HPDE6-E6E7 (cell line): ENCODE results near the gene CDX1.
"Not testable (repeated sequence)": the region's sequence is repeated elsewhere in the genome, so short reads cannot be mapped to it uniquely, and the experiment has no call there.

Experiments used
- DNase-seq: peaks from one replicate; pipeline ENCODE4 v3.0.0; 2011; ENCODE audit warnings: missing footprints; ENCODE audit errors: extremely low spot score

Gene CDX1

DNA sequence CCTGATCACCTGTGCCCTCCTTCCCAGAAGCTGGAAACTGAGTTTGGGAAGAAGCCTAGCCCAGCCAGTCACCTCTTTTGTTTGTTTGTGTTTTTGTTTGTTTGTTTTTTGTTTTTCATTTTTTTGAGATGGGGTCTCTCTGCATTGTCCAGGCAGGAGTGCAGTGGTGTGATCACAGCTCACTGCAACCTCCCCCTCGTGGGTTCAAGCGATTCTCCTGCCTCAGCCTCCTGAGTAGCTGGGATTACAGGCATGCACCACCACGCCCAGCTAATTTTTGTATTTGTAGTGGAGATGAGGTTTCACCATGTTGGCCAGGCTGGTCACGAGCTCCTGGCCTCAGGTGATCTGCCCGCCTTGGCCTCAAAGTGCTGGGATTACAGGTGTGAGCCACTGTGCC is 67.1 kb downstream of the CDX1 start:
- DNase-seq, result not testable (repeated sequence)
